Colon (tissue), 2 donors: Measurements from ENCODE around the gene CD55.

Experiments used
- FAIRE-seq: peaks from 2 replicates; lab custom pipeline; 2012; peaks lifted over from hg19 to GRCh38; lab: Jason Lieb, UNC
- donor health status: control.
- donor health status: control.

CD55 gene

GRCh38 chr1:207330011-207330710 is 8.7 kb downstream of the CD55 start:
- FAIRE-seq: no peak

GRCh38 chr1:207331354-207332313 is 10.2 kb downstream of the CD55 start:
- FAIRE-seq: no peak

DNA sequence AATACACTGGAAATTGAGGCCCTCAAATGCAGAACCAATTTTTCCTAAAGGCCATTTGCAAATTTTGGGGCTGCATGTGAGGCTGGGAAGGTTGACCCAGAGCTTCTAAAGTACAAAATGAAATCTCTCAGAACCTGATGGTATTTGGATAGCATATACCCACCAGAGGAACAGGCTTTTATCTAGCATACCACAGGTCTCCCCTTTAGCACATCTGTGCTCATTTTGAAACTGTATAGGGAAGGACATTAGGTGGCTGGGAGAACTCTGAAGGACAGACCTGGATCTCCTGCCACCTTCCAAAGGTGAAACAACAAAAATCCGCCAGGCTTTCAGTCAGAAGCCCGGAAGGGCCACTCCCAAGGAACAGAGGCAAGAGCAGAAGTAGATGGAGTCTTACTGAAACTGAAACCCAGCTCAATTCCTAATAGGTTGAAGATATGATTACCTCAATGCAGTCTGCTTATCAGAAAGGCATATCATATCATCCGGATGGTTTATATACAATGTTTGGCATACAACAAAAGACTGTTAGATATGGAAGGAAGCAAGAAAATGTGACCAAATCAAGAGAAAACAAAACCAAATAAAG is 11.6 kb downstream of the CD55 start:
- no peak for FAIRE-seq

DNA sequence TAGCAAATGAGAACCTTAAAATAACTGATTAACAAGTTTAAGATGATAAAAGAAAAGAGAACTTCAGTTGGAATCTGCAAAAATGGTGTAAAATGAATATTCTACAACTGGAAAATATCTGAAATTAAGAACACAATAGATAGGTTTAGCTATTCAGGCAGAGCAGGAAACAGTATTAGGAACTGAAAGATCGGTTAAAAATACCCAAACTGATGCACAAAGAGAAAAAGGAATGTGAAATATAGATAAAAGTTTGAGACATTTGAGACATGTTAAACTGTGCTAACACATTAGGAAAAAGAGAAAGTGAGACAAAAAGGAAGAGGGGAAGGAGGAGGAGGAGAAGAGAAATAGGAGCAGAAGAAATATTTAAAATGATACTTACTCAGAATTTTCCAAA is 12.1 kb downstream of the CD55 start:
- FAIRE-seq: no peak

DNA sequence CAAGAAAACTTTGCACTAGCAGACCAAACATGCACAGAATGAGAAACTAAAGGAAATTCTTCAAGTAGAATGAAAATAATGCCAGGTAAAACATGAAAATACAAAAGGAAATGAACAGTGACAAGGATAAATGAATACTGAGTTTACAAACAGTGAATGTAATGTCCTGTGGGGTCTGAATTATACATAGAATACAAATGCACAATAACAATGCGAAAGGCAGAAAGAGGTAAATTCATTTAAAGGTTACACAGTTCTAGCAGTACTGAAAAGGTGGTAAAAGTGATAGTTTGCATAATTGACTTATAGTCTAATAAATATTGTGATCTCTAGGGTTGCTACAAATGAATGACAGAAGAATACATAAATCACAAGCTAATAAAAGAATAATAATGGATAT is 12.9 kb downstream of the CD55 start:
- no peak for FAIRE-seq

DNA sequence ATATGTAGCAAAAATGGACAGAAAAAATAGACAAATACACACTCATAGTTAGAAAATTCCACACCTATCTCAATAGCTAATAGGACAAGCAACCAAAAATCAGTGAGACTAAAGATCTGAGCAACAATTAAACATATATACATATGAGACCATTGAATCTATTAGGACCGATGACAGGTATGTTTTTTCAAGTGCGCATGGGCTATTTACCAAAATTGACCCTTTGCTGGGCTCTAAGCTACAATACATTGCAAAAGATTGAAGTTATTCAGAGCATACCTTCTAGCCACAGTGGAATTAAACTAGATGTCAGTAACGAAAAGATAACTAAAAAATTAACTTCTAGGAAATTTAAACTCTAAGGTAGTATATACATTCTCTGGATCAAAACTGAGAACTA is 13.7 kb downstream of the CD55 start:
- no peak for FAIRE-seq

GRCh38 chr1:207335695-207336363 is 14.4 kb downstream of the CD55 start:
- no peak for FAIRE-seq

DNA sequence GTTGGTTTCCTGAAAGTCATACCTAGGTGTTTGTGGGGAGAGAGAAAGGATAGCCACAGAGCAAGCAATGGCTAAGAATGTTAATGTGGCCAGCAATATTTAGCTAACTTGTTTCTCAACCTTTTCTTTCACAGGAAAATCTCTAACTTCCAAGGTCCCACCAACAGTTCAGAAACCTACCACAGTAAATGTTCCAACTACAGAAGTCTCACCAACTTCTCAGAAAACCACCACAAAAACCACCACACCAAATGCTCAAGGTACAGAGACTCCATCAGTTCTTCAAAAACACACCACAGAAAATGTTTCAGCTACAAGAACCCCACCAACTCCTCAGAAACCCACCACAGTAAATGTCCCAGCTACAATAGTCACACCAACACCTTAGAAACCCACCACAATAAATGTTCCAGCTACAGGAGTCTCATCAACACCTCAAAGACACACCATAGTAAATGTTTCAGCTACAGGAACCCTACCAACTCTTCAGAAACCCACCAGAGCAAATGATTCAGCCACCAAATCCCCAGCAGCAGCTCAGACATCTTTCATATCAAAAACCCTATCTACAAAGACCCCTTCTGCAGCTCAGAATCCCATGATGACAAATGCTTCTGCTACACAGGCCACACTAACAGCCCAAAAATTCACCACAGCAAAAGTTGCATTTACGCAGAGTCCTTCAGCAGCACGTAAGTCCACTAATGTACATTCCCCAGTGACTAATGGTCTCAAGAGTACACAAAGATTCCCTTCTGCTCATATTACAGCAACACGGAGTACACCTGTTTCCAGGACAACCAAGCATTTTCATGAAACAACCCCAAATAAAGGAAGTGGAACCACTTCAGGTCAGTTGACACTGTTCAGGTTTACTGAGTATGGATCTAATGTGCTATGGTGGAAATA is 15.3 kb downstream of the CD55 start:
- no peak for FAIRE-seq

DNA sequence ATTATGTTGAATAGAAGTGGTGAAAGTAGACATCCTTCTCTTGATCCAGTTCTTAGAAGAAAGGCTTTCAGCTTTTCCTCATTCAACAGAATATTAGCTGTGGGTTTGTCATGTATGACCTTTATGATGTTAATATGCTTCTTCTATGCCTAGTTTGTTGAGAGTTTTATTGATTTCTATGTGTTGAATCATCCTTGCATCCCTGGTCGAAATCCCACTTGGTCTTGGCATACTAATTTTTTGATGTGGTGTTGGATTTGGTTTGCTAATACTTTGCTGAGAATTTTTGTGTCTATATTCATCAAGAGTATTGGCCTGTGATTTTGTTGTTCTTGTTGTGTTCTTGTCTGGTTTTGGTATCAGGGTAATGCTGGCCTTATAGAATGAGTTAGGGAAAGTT is 20.9 kb downstream of the CD55 start:
- FAIRE-seq: no peak

- FAIRE-seq: no peak
Measured at GRCh38 chr1:207343675-207344074, 22.2 kb downstream of the CD55 start.

GRCh38 chr1:207344221-207344620 is 22.7 kb downstream of the CD55 start:
- FAIRE-seq: no peak

- FAIRE-seq: no peak
Measured at GRCh38 chr1:207345644-207346477, 24.4 kb downstream of the CD55 start.

- no peak for FAIRE-seq
Measured at GRCh38 chr1:207346513-207346912, 25.0 kb downstream of the CD55 start.

DNA sequence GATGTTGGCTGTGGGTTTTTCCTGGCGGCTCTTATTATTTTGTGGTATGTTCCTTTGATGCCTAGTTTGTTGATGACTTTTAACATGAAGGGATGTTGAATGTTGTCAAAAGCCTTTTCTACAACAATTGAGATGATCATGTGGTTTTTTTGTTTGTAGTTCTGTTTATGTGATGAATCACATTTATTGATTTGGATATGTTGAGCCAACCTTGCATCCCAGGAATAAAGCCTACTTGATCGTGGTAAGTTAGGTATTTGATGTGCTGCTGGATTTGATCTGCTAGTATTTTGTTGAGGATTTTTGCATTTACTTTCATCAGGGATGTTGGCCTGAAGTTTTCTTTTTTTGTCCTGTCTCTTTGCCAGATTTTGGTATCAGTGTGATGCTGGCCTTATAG is 28.5 kb downstream of the CD55 start:
- no peak for FAIRE-seq

DNA sequence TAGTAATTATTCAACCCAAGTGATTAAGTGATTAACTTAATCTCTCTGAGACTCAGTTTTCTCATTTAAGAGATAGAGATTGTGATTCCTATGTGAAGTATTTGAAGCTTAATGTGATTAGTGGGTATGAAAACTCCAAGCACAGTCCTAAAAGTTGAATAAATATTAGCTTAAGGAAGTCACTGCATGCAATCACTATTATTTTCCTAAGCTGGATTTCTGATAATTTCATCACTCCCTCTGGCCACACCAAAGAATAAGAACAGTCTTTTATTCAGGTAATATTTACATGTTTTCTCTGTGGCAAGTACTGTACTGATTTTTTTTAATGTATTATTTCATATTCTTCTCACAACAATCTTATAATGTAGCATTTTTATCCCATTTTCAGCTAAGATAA is 31.1 kb downstream of the CD55 start:
- FAIRE-seq: no peak

DNA sequence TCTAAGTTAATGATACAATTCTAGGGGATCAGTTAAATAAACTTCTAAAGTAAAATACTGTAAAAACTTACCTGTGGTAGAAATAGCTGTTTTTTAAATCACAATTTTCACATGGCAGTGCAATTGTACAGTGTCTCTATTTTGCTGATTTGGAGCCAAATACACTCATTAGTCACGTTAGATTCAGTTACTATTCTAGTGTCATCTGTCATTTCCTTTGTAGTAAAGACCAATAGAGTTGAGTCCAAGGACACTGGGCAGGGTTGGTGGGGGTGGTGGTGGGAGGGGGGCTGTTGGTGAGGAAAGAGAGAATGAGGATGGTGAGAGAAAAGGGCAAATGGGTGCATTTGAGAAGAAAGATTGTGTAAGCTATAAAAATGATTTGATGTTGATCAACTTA is 33.6 kb downstream of the CD55 start:
- no peak for FAIRE-seq

GRCh38 chr1:207355513-207356295 is 34.2 kb downstream of the CD55 start:
- FAIRE-seq: no peak

- FAIRE-seq: no peak
Measured at GRCh38 chr1:207361029-207361428, 39.6 kb downstream of the CD55 start.

GRCh38 chr1:207361889-207362288 is 40.4 kb downstream of the CD55 start:
- FAIRE-seq: no peak
